MM.1S (cell line): Measurements from ENCODE around the gene NEDD4L.

Experiments
- CTCF ChIP-seq: fragments of 300-600 bp; sonication (generic); IDR thresholded peaks from 2 replicates; pipeline ENCODE4 v1.5.1; 2016; ENCODE audit warnings: antibody characterized with exemption, low read length, mixed read lengths
- EZH2 ChIP-seq: fragments of 300-600 bp; sonication (generic); optimal IDR thresholded peaks from 2 replicates; pipeline ENCODE3; 2017; ENCODE audit warnings: low read depth, mild to moderate bottlenecking, antibody characterized with exemption, low read length, mixed read lengths
- EZH2phosphoT487 ChIP-seq: fragments of 300-600 bp; sonication (generic); IDR thresholded peaks from 2 replicates; pipeline ENCODE4 v1.6.1; 2018; ENCODE audit warnings: antibody characterized with exemption, low read length

- TF ChIP-seq CTCF (no peak), EZH2 (no peak), EZH2phosphoT487 (no peak)
These were observed 203.4 kb downstream of the NEDD4L start for GRCh38 chr18:58247363-58247834.
